ENCODE measurements around the gene ENPP7. TPM values are rescaled to one million over a fixed set of nuclear protein-coding genes. Genes with fewer than 3 reads are reported as not detected.

The ENPP7 gene
- total RNA-seq, 4 donors from 2014 or later: not detected

- no peak overlapping the region for H3K4me3 ChIP-seq
- TF ChIP-seq EP300 (IDR thresholded peaks at IDR 0.05) (no peak), POLR2AphosphoS5 (IDR thresholded peaks at IDR 0.05) (no peak), POLR2A (IDR thresholded peaks at IDR 0.05; ENCODE audit: low read depth) (no peak), CTCF (IDR thresholded peaks at IDR 0.05) (no peak)
- WGBS: 92% methylated on average over 10 of the region's 10 CpGs
- peaks cover 16 to 24% (median 21%) of the 10 kb centered on the region in 4 donors for H3K4me1 ChIP-seq
- intact Hi-C loops (cut with DNase I): no loop called here
- no peak for DNase-seq (ENCODE audit: extremely low spot score)
- peaks cover 0 to 8% (median 5%) of the 10 kb centered on the region in 4 donors for H3K36me3 ChIP-seq
- H3K27me3 ChIP-seq: peaks cover 0 to 90% (median 31%) of the 10 kb centered on the region in 4 donors
- no peaks in the 10 kb centered on the region for H3K9me3 ChIP-seq
- H3K27ac ChIP-seq (replicated peaks in 1 of 4): no peak overlapping the region
Measured at GRCh38 chr17:79779661-79780365, 49.1 kb downstream of the ENPP7 start.

- 80% methylated on average over 12 of the region's 12 CpGs for WGBS
- H3K27me3 ChIP-seq: peaks cover 0 to 90% (median 23%) of the 10 kb centered on the region in 4 donors
- no peaks in the 10 kb centered on the region for H3K9me3 ChIP-seq
- H3K36me3 ChIP-seq: peaks cover 0 to 8% (median 5%) of the 10 kb centered on the region in 4 donors
- intact Hi-C loops (cut with DNase I): no loop called here
- peaks cover 16 to 24% (median 21%) of the 10 kb centered on the region in 4 donors for H3K4me1 ChIP-seq
- TF ChIP-seq CTCF (IDR thresholded peaks at IDR 0.05) (no peak), POLR2AphosphoS5 (IDR thresholded peaks at IDR 0.05) (no peak), EP300 (IDR thresholded peaks at IDR 0.05) (no peak), POLR2A (IDR thresholded peaks at IDR 0.05; ENCODE audit: low read depth) (no peak)
- no peak overlapping the region for H3K27ac ChIP-seq (replicated peaks in 1 of 4)
- no peak for DNase-seq (ENCODE audit: extremely low spot score)
- no peak overlapping the region for H3K4me3 ChIP-seq
Measured at GRCh38 chr17:79781012-79781650, 50.4 kb downstream of the ENPP7 start.

GRCh38 chr17:79781736-79782575 lies 51.2 kb downstream of the ENPP7 start:
- intact Hi-C loops (cut with DNase I): no loop called here
- WGBS: 86% methylated on average over 17 of the region's 27 CpGs

GRCh38 chr17:79783891-79784290 lies 53.1 kb downstream of the ENPP7 start:
- Histone ChIP-seq H3K36me3 (peaks cover 0 to 8% (median 5%) of the 10 kb centered on the region in 4 donors), H3K27ac (replicated peaks in 1 of 4) (no peak overlapping the region), H3K4me1 (peaks cover 2 to 6% (median 5%) of the 10 kb centered on the region in 4 donors), H3K9me3 (no peaks in the 10 kb centered on the region), H3K4me3 (no peak overlapping the region), H3K27me3 (peaks cover 0 to 94% (median 9%) of the 10 kb centered on the region in 4 donors)
- no peak for DNase-seq (ENCODE audit: extremely low spot score)
- no peak for TF ChIP-seq CTCF (IDR thresholded peaks at IDR 0.05)
- intact Hi-C loops (cut with DNase I): no loop called here
- WGBS: 100% methylated on average over 4 of the region's 18 CpGs

More at GRCh38 chr17:79781736-79782575, 51.2 kb downstream of the ENPP7 start:
- Histone ChIP-seq H3K9me3 (no peaks in the 10 kb centered on the region), H3K4me1 (peaks cover 17 to 23% (median 20%) of the 10 kb centered on the region in 4 donors), H3K27ac (replicated peaks in 1 of 4) (no peak overlapping the region), H3K36me3 (peaks cover 0 to 8% (median 5%) of the 10 kb centered on the region in 4 donors), H3K27me3 (peaks cover 0 to 90% (median 17%) of the 10 kb centered on the region in 4 donors), H3K4me3 (no peak overlapping the region)
- TF ChIP-seq POLR2A (IDR thresholded peaks at IDR 0.05; ENCODE audit: low read depth) (no peak), CTCF (IDR thresholded peaks at IDR 0.05) (no peak), EP300 (IDR thresholded peaks at IDR 0.05) (no peak), POLR2AphosphoS5 (IDR thresholded peaks at IDR 0.05) (no peak)
- DNase-seq (ENCODE audit: extremely low spot score): no peak
